WTC11 (cell line): ENCODE measurements around the gene HOXD8. TPM values are rescaled to one million over a fixed set of nuclear protein-coding genes. Genes with fewer than 3 reads are reported as not detected.

Experiments used
- CREM ChIP-seq: sonication (generic); formaldehyde crosslinking; IDR thresholded peaks from 2 replicates; pipeline ENCODE4 v1.8.1; 2022; ENCODE audit warnings: mild to moderate bottlenecking, missing genetic modification reagents, moderate library complexity
- ELF4 ChIP-seq: sonication (generic); formaldehyde crosslinking; IDR thresholded peaks from 2 replicates; pipeline ENCODE4 v1.8.1; 2022; ENCODE audit warnings: low read depth, mild to moderate bottlenecking, moderate library complexity, missing genetic modification reagents
- HMGA2 ChIP-seq: fragments of 250-450 bp; sonication (Bioruptor Pico); IDR thresholded peaks from 2 replicates; pipeline ENCODE4 v1.4.0; 2021; ENCODE audit warnings: mild to moderate bottlenecking, moderate library complexity
- PREB ChIP-seq: sonication (generic); formaldehyde crosslinking; IDR thresholded peaks from 2 replicates; pipeline ENCODE4 v1.8.1; 2022; ENCODE audit warnings: mild to moderate bottlenecking, missing genetic modification reagents, moderate library complexity, borderline replicate concordance
- RELA ChIP-seq: sonication (generic); formaldehyde crosslinking; IDR thresholded peaks from 2 replicates; pipeline ENCODE4 v1.8.1; 2022; ENCODE audit warnings: missing genetic modification reagents, mild to moderate bottlenecking, borderline replicate concordance
- SMAD4 ChIP-seq: sonication (generic); formaldehyde crosslinking; IDR thresholded peaks from 2 replicates; pipeline ENCODE4 v1.8.0; 2022; ENCODE audit warnings: mild to moderate bottlenecking, missing genetic modification reagents
- TP53 ChIP-seq: sonication (generic); formaldehyde crosslinking; IDR thresholded peaks from 2 replicates; pipeline ENCODE4 v1.8.1; 2023; ENCODE audit warnings: mild to moderate bottlenecking, missing genetic modification reagents
- ZNF671 ChIP-seq: fragments of 250-450 bp; sonication (Bioruptor Pico); IDR thresholded peaks from 2 replicates; pipeline ENCODE4 v1.8.0; 2021; ENCODE audit warnings: mild to moderate bottlenecking
- ZSCAN18 ChIP-seq: fragments of 250-450 bp; sonication (Bioruptor Pico); IDR thresholded peaks from 2 replicates; pipeline ENCODE4 v2.1.2; 2022; ENCODE audit warnings: mild to moderate bottlenecking, moderate library complexity
- total RNA-seq: library from RNA; stranded (reverse); gene quantifications from 3 replicates; pipeline ENCODE4 v1.2.3, GENCODE V29; 2021
- TF ChIP-seq, protein P1 (sequence below): fragments of 250-450 bp; sonication (Bioruptor Pico); IDR thresholded peaks from 2 replicates; pipeline ENCODE4 v1.9.0; 2021; ENCODE audit warnings: mild to moderate bottlenecking, borderline replicate concordance
- TF ChIP-seq, protein P2 (sequence below): fragments of 200-600 bp; IDR thresholded peaks from 2 replicates; pipeline ENCODE4 v1.8.0; 2022; ENCODE audit warnings: antibody characterized with exemption
- TF ChIP-seq, protein P3 (sequence below): sonication (generic); formaldehyde crosslinking; IDR thresholded peaks from 2 replicates; pipeline ENCODE4 v1.8.1; 2023; ENCODE audit warnings: mild to moderate bottlenecking, missing genetic modification reagents, borderline replicate concordance
- TF ChIP-seq, protein P4 (sequence below): sonication (generic); formaldehyde crosslinking; IDR thresholded peaks from 2 replicates; pipeline ENCODE4 v1.8.0; 2022; ENCODE audit warnings: missing genetic modification reagents

The HOXD8 gene
- total RNA-seq, 1 experiment from 2014 or later, result not detected

DNA sequence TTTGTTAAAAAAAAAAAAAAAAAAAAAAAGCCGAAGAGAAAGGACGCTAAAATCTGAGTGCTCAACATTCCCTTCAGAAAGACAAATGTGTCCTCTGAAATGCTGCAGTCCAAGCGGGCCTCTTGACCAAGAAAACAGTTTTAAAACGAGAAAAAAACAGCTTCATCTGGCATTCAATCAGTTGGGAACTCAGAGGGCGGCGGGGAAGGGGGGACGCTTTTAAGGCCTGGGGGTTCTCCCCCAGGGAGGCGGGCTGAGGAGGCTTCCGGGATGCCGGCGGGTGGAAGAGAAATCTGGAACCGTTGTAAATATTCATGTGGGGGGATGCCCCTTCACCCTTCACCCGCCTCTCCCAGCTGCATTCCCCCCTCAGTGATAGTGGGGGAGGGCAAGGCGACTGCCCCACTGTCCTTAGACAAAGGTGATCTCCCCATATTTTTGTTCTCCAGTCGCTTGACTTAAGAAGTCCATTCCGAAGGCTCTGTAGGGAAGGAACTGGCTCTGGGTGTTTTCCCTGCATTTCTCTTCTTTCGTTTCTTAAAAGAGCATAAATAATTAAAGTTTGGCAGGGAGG, 25.7 kb upstream of the HOXD8 start (continued):
- TF ChIP-seq, protein P1, sequence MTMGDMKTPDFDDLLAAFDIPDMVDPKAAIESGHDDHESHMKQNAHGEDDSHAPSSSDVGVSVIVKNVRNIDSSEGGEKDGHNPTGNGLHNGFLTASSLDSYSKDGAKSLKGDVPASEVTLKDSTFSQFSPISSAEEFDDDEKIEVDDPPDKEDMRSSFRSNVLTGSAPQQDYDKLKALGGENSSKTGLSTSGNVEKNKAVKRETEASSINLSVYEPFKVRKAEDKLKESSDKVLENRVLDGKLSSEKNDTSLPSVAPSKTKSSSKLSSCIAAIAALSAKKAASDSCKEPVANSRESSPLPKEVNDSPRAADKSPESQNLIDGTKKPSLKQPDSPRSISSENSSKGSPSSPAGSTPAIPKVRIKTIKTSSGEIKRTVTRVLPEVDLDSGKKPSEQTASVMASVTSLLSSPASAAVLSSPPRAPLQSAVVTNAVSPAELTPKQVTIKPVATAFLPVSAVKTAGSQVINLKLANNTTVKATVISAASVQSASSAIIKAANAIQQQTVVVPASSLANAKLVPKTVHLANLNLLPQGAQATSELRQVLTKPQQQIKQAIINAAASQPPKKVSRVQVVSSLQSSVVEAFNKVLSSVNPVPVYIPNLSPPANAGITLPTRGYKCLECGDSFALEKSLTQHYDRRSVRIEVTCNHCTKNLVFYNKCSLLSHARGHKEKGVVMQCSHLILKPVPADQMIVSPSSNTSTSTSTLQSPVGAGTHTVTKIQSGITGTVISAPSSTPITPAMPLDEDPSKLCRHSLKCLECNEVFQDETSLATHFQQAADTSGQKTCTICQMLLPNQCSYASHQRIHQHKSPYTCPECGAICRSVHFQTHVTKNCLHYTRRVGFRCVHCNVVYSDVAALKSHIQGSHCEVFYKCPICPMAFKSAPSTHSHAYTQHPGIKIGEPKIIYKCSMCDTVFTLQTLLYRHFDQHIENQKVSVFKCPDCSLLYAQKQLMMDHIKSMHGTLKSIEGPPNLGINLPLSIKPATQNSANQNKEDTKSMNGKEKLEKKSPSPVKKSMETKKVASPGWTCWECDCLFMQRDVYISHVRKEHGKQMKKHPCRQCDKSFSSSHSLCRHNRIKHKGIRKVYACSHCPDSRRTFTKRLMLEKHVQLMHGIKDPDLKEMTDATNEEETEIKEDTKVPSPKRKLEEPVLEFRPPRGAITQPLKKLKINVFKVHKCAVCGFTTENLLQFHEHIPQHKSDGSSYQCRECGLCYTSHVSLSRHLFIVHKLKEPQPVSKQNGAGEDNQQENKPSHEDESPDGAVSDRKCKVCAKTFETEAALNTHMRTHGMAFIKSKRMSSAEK (CRISPR knock-in tag), result no peak
- TF ChIP-seq, protein P2, sequence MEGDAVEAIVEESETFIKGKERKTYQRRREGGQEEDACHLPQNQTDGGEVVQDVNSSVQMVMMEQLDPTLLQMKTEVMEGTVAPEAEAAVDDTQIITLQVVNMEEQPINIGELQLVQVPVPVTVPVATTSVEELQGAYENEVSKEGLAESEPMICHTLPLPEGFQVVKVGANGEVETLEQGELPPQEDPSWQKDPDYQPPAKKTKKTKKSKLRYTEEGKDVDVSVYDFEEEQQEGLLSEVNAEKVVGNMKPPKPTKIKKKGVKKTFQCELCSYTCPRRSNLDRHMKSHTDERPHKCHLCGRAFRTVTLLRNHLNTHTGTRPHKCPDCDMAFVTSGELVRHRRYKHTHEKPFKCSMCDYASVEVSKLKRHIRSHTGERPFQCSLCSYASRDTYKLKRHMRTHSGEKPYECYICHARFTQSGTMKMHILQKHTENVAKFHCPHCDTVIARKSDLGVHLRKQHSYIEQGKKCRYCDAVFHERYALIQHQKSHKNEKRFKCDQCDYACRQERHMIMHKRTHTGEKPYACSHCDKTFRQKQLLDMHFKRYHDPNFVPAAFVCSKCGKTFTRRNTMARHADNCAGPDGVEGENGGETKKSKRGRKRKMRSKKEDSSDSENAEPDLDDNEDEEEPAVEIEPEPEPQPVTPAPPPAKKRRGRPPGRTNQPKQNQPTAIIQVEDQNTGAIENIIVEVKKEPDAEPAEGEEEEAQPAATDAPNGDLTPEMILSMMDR, result no peak
- TF ChIP-seq RELA (no peak), PREB (CRISPR knock-in tag) (no peak), HMGA2 (CRISPR knock-in tag) (no peak), TP53 (no peak), ELF4 (CRISPR knock-in tag) (no peak), ZSCAN18 (no peak), SMAD4 (CRISPR knock-in tag) (no peak), ZNF671 (CRISPR knock-in tag) (no peak), CREM (CRISPR knock-in tag) (no peak)
- TF ChIP-seq, protein P3, sequence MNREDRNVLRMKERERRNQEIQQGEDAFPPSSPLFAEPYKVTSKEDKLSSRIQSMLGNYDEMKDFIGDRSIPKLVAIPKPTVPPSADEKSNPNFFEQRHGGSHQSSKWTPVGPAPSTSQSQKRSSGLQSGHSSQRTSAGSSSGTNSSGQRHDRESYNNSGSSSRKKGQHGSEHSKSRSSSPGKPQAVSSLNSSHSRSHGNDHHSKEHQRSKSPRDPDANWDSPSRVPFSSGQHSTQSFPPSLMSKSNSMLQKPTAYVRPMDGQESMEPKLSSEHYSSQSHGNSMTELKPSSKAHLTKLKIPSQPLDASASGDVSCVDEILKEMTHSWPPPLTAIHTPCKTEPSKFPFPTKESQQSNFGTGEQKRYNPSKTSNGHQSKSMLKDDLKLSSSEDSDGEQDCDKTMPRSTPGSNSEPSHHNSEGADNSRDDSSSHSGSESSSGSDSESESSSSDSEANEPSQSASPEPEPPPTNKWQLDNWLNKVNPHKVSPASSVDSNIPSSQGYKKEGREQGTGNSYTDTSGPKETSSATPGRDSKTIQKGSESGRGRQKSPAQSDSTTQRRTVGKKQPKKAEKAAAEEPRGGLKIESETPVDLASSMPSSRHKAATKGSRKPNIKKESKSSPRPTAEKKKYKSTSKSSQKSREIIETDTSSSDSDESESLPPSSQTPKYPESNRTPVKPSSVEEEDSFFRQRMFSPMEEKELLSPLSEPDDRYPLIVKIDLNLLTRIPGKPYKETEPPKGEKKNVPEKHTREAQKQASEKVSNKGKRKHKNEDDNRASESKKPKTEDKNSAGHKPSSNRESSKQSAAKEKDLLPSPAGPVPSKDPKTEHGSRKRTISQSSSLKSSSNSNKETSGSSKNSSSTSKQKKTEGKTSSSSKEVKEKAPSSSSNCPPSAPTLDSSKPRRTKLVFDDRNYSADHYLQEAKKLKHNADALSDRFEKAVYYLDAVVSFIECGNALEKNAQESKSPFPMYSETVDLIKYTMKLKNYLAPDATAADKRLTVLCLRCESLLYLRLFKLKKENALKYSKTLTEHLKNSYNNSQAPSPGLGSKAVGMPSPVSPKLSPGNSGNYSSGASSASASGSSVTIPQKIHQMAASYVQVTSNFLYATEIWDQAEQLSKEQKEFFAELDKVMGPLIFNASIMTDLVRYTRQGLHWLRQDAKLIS (CRISPR knock-in tag), result no peak
- TF ChIP-seq, protein P4, sequence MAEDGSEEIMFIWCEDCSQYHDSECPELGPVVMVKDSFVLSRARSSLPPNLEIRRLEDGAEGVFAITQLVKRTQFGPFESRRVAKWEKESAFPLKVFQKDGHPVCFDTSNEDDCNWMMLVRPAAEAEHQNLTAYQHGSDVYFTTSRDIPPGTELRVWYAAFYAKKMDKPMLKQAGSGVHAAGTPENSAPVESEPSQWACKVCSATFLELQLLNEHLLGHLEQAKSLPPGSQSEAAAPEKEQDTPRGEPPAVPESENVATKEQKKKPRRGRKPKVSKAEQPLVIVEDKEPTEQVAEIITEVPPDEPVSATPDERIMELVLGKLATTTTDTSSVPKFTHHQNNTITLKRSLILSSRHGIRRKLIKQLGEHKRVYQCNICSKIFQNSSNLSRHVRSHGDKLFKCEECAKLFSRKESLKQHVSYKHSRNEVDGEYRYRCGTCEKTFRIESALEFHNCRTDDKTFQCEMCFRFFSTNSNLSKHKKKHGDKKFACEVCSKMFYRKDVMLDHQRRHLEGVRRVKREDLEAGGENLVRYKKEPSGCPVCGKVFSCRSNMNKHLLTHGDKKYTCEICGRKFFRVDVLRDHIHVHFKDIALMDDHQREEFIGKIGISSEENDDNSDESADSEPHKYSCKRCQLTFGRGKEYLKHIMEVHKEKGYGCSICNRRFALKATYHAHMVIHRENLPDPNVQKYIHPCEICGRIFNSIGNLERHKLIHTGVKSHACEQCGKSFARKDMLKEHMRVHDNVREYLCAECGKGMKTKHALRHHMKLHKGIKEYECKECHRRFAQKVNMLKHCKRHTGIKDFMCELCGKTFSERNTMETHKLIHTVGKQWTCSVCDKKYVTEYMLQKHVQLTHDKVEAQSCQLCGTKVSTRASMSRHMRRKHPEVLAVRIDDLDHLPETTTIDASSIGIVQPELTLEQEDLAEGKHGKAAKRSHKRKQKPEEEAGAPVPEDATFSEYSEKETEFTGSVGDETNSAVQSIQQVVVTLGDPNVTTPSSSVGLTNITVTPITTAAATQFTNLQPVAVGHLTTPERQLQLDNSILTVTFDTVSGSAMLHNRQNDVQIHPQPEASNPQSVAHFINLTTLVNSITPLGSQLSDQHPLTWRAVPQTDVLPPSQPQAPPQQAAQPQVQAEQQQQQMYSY (CRISPR knock-in tag), result no peak
